CD4-positive, alpha-beta T cell treated with Interleukin-15 for 4 hours (primary cell): ENCODE measurements around the gene GPR156.
"Not testable (repeated sequence)": the region's sequence is repeated elsewhere in the genome, so short reads cannot be mapped to it uniquely, and the experiment has no call there.

Experiments used
- DNase-seq: peaks from one replicate; pipeline ENCODE4 v3.0.0-alpha.2; 2020; ENCODE audit warnings: low spot score

GPR156 gene

GRCh38 chr3:120274739-120275167, 10.3 kb downstream of the GPR156 start:
- DNase-seq: no peak

- DNase-seq: no peak
Observed at GRCh38 chr3:120272286-120272685, 12.7 kb downstream of the GPR156 start.

GRCh38 chr3:120265989-120266388, 19.0 kb downstream of the GPR156 start:
- DNase-seq: no peak

GRCh38 chr3:120264963-120265362, 20.1 kb downstream of the GPR156 start:
- no peak for DNase-seq

- DNase-seq: no peak
Observed at GRCh38 chr3:120263792-120264191, 21.2 kb downstream of the GPR156 start.

- no peak for DNase-seq
Observed at GRCh38 chr3:120258009-120258408, 27.0 kb downstream of the GPR156 start.

GRCh38 chr3:120245386-120245785, 39.6 kb downstream of the GPR156 start:
- DNase-seq: no peak

- DNase-seq: no peak
Observed at GRCh38 chr3:120244834-120245225, 40.2 kb downstream of the GPR156 start.

GRCh38 chr3:120239644-120240043, 45.4 kb downstream of the GPR156 start:
- no peak for DNase-seq

- no peak for DNase-seq
Observed at GRCh38 chr3:120227710-120228347, 57.2 kb downstream of the GPR156 start.

GRCh38 chr3:120224237-120224636, 60.8 kb downstream of the GPR156 start:
- DNase-seq: no peak

- no peak for DNase-seq
Observed at GRCh38 chr3:120218981-120219380, 66.0 kb downstream of the GPR156 start.

- not testable (repeated sequence) for DNase-seq
Observed at GRCh38 chr3:120216633-120217032, 68.4 kb downstream of the GPR156 start.

GRCh38 chr3:120214176-120214575, 70.8 kb downstream of the GPR156 start:
- DNase-seq: no peak

GRCh38 chr3:120212505-120212904, 72.5 kb downstream of the GPR156 start:
- no peak for DNase-seq

- no peak for DNase-seq
Observed at GRCh38 chr3:120209425-120209824, 75.6 kb downstream of the GPR156 start.

- DNase-seq: no peak
Observed at GRCh38 chr3:120204338-120204737, 80.7 kb downstream of the GPR156 start.

GRCh38 chr3:120203621-120204020, 81.4 kb downstream of the GPR156 start:
- no peak for DNase-seq

GRCh38 chr3:120203016-120203415, 82.0 kb downstream of the GPR156 start:
- DNase-seq: no peak

- no peak for DNase-seq
Observed at GRCh38 chr3:120202363-120202762, 82.7 kb downstream of the GPR156 start.

GRCh38 chr3:120200493-120201235, 84.4 kb downstream of the GPR156 start:
- no peak for DNase-seq

- no peak for DNase-seq
Observed at GRCh38 chr3:120198305-120198878, 86.6 kb downstream of the GPR156 start.

GRCh38 chr3:120196812-120197211, 88.2 kb downstream of the GPR156 start:
- no peak for DNase-seq
